Posterior cingulate gyrus (tissue), 11 donors: Measurements from ENCODE around the gene TMC3.

Source experiments
- DNase-seq, 10 donors: peaks; one replicate each; pipeline versions ENCODE4 v3.0.0 to v3.0.0-alpha.2; 2020 to 2021; ENCODE audit warnings: mixed read lengths in 3 of 10
- intact Hi-C: fragments of 100-400 bp; cut with DNase I; formaldehyde crosslinking; loops from one replicate; pipeline ENCODE4 v1.15.1; 2023

The TMC3 gene

GRCh38 chr15:81386947-81387346 is 12.9 kb upstream of the TMC3 start:
- no peak for DNase-seq
- intact Hi-C loops, result no loop called here

GRCh38 chr15:81385721-81386076 is 11.7 kb upstream of the TMC3 start:
- no peak for DNase-seq
- intact Hi-C loops, result no loop called here

- intact Hi-C loops, result no loop called here
Measured at GRCh38 chr15:81384891-81385720, 11.1 kb upstream of the TMC3 start.

GRCh38 chr15:81381720-81382119 is 7.7 kb upstream of the TMC3 start:
- intact Hi-C loops, result no loop called here
- peak in 1 of 10 donors; percentile 7 for DNase-seq

More at GRCh38 chr15:81384891-81385720, 11.1 kb upstream of the TMC3 start:
- DNase-seq, result no peak

GRCh38 chr15:81380668-81381067 is 6.7 kb upstream of the TMC3 start:
- intact Hi-C loops, result no loop called here
- DNase-seq, result no peak

- DNase-seq, result no peak
- intact Hi-C loops, result no loop called here
Measured at GRCh38 chr15:81380203-81380602, 6.2 kb upstream of the TMC3 start.

- no peak for DNase-seq
- intact Hi-C loops, result no loop called here
Measured at GRCh38 chr15:81379269-81379668, 5.3 kb upstream of the TMC3 start.

GRCh38 chr15:81378443-81378842 is 4.4 kb upstream of the TMC3 start:
- DNase-seq, result no peak
- intact Hi-C loops, result no loop called here

GRCh38 chr15:81377871-81378270 is 3.9 kb upstream of the TMC3 start:
- intact Hi-C loops, result no loop called here
- peak in 1 of 10 donors; percentile 46 for DNase-seq

- DNase-seq, result no peak
- intact Hi-C loops, result no loop called here
Measured at GRCh38 chr15:81376231-81376630, 2.2 kb upstream of the TMC3 start.

GRCh38 chr15:81375461-81375860 is 1.4 kb upstream of the TMC3 start:
- intact Hi-C loops, result no loop called here
- DNase-seq, result no peak

GRCh38 chr15:81373176-81373575 is 837 bp downstream of the TMC3 start:
- intact Hi-C loops, result no loop called here
- DNase-seq, result no peak

- intact Hi-C loops, result no loop called here
- DNase-seq, result no peak
Measured at GRCh38 chr15:81372575-81372974, 1.4 kb downstream of the TMC3 start.

GRCh38 chr15:81363718-81364500 is 10.1 kb downstream of the TMC3 start:
- no peak for DNase-seq
- intact Hi-C loops, result no loop called here

GRCh38 chr15:81363276-81363675 is 10.7 kb downstream of the TMC3 start:
- no peak for DNase-seq
- intact Hi-C loops, result no loop called here

GRCh38 chr15:81362790-81363189 is 11.2 kb downstream of the TMC3 start:
- no peak for DNase-seq
- intact Hi-C loops, result no loop called here

- no peak for DNase-seq
- intact Hi-C loops, result no loop called here
Measured at GRCh38 chr15:81361891-81362290, 12.1 kb downstream of the TMC3 start.

- intact Hi-C loops, result no loop called here
- no peak for DNase-seq
Measured at GRCh38 chr15:81360491-81360890, 13.5 kb downstream of the TMC3 start.

- intact Hi-C loops, result no loop called here
- DNase-seq, result no peak
Measured at GRCh38 chr15:81358248-81358647, 15.8 kb downstream of the TMC3 start.

GRCh38 chr15:81357180-81357686 is 16.8 kb downstream of the TMC3 start:
- no peak for DNase-seq
- intact Hi-C loops, result no loop called here

GRCh38 chr15:81356252-81356651 is 17.8 kb downstream of the TMC3 start:
- no peak for DNase-seq
- intact Hi-C loops, result no loop called here

GRCh38 chr15:81351651-81352050 is 22.4 kb downstream of the TMC3 start:
- intact Hi-C loops, result no loop called here

More at GRCh38 chr15:81351651-81352050, 22.4 kb downstream of the TMC3 start:
- no peak for DNase-seq
